Spleen (tissue), 7 donors: Measurements from ENCODE around the gene GALNT18.

ENCODE experiments used
- CTCF ChIP-seq, 11 experiments: fragments of 200-600 bp in 7 of 11; fragments of 450-650 bp in 4 of 11; sonication (generic) in 4 of 11; IDR thresholded peaks in 8 of 11; conservative IDR thresholded peaks in 3 of 11; 1 replicate in 7 of 11; 2 replicates in 4 of 11; pipeline versions ENCODE4 v1.4.0 to v1.8.0; 2016 to 2021; ENCODE audit warnings: antibody characterized with exemption in 11 of 11, inconsistent platforms in 4 of 11, mild to moderate bottlenecking in 1 of 11
- POLR2A ChIP-seq, 3 donors: fragments of 450-650 bp; IDR thresholded peaks; one replicate each; pipeline ENCODE4 v1.5.1; 2017; ENCODE audit warnings: antibody characterized with exemption in 3 of 3, mild to moderate bottlenecking in 1 of 3
- POLR2AphosphoS5 ChIP-seq, 3 donors: sonication (generic); formaldehyde crosslinking; IDR thresholded peaks; one replicate each; pipeline ENCODE4 v1.5.1; 2017; ENCODE audit warnings: antibody characterized with exemption in 3 of 3
- donor health status: DM: no; HTN: no; CAD: no; lungs with moderate emphysema.
- donor health status: DM: no; HTN: no; CAD: no.
- donor health status: DM: no; HTN: no; CAD: no.

DNA sequence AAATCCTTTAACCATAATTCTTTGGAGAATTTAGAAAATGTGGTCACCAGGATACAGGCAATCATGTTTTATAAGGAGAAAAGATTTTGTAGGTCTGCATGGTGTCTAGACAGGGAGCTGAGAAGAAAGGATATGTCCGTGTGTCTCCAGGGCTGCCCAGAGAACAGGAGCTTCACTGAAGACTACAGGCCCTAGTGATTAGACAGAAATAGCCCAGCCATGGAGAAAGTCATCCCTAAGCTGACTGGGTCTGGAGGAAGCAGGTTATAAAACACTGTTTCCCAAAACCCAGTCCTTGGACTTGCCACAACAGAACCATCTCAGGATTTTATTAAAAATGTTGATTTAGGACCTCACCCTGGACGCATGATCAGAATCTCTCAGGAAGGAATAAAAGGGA lies 84.4 kb downstream of the GALNT18 start:
- TF ChIP-seq CTCF (IDR thresholded peaks at IDR 0.05 in 8 of 11, conservative IDR thresholded peaks at IDR 0.05 in 3 of 11) = no peak
- no peak for TF ChIP-seq POLR2AphosphoS5 (IDR thresholded peaks at IDR 0.05)
- TF ChIP-seq POLR2A (IDR thresholded peaks at IDR 0.05) = no peak
